GM20000 (cell line): ENCODE measurements around the gene ASPG.

Source experiments
- DNase-seq: peaks from one replicate; pipeline ENCODE4 v3.0.0; 2012; ENCODE audit warnings: low spot score
- CTCF ChIP-seq: IDR thresholded peaks from 2 replicates; pipeline ENCODE4 v1.5.1; 2012; ENCODE audit warnings: mild to moderate bottlenecking, control low read depth; ENCODE audit errors: extremely low read depth, missing control alignments

ASPG gene

GRCh38 chr14:104075530-104076151 lies 9.9 kb upstream of the ASPG start:
- TF ChIP-seq CTCF = no peak
- peak; percentile 18 for DNase-seq

GRCh38 chr14:104076743-104077142 lies 8.8 kb upstream of the ASPG start:
- DNase-seq = no peak
- TF ChIP-seq CTCF = no peak

DNA sequence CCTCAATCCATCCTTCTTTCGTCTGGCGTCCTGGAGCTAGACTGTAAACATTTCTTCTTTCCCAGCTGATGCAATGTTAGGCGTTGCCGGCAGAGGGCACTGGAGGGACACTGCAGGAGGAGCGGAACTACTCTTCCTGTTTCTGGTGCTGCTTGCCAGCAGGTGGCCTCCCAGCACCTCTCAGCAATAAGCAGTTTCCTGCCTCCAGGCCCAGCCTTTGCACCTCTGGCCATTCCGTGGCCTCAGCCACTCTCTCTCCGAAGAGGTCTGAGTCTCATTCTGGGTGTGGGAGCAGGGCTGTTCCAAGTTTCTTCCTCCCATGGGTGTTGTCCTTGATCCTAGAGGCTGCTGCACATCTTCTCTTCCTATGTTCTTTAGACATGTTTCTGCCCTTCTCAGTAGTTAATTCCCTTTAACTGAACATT lies 7.5 kb upstream of the ASPG start:
- TF ChIP-seq CTCF = peak; percentile 100
- DNase-seq = peak; percentile 95

DNA sequence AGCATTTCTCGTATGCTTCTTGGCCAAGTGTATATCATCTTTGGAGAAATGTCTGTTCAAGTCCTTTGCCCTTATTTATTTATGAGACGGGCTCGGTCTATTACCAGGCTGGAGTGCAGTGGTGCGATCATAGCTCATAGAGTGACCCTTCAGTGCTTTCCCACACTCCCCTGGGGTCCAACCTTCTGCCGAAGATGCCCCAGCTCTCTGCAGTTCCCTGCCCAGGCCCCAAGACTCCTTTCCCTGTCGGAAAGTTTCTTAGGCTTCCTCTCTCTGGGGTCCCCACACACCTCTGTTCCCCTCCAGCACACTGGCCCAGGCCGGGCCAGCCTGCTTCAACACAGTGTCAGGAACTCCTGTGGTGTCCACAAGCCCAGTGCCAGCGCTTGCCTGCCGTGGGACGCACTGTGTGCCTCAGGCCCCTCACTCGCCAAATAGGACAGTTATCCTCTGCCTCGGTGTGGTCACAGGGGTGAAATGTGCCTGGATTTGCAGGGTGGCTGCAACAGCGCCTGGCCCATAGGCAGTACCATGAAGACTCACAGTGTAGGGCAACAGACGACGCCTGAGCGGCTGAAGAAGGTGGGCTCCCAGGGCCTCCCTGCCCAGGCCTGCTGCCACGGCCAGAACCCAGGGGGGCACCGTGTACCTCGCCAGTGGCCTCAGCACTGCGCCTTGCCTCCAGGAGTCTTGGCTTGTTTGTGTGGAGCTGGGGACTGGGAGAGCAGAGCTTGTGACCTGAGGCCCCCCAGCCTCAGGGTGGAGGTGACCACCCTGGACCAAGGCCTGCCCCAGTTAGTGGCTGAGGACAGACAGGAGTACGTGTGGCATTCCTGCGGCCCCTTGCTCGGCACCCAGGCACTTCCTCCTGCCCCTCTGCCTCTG lies 4.9 kb upstream of the ASPG start:
- peak; percentile 10 for DNase-seq

DNA sequence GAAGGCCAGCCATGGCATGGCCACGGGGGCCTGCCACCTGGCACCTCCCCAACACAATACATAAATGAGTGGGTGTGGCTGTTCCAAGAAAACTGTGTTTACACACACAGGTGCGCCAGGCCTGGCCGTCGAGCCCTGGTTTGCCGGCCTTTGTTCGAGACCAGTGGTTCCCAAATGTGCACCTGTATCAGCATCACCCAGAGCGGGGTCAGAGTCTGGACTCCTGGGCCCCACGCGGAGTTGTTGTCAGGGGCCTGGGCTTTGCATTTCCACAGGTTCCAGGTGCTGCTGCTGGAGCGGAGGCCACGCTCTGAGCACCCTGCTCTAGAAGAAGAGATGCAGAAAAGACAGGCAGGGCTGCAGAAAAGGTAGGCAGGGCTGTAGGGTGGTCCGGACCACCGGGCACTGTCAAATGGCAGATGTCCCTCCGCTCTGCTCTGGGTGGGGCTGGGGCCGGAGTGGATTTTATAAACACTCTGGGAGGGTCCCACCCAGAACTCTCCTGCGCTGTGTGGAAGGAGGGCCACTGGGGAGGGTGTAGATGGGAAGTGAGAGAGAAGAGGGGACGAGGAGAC lies 4.2 kb upstream of the ASPG start:
- DNase-seq = no peak
- TF ChIP-seq CTCF = no peak

More for the DNA sequence above, 4.9 kb upstream of the ASPG start:
- no peak for TF ChIP-seq CTCF

- TF ChIP-seq CTCF = no peak
Observed at GRCh38 chr14:104081951-104082464, 3.5 kb upstream of the ASPG start.

DNA sequence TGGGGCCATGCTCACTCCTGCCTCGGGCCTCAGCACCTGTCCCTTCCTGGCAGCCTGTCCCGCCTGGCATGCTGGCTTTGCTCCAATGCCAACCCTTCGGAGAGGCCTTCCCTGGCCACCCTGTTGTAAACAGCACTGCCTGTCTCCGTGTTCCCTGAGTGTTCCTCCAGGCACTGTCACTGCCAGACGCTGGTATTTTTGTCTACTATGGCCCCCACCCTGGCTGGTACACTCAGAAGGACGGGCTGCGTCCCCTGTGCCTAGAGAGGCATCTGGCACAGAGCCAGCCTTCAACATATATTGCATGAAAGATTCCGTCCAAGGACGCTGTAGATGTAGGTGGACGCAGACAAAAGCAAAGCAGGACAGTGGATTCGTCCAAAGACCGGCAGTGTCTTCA lies 2.7 kb upstream of the ASPG start:
- no peak for TF ChIP-seq CTCF
- DNase-seq = no peak

More at GRCh38 chr14:104081951-104082464, 3.5 kb upstream of the ASPG start:
- no peak for DNase-seq
